CD14-positive monocyte (primary cell): ENCODE measurements around the gene PLCE1. TPM values are rescaled to one million over a fixed set of nuclear protein-coding genes. Genes with fewer than 3 reads are reported as not detected.

Source experiments
- DNase-seq, 3 donors: peaks; one replicate each; pipeline ENCODE4 v3.0.0-alpha.2; 2011 to 2022
- H2AFZ ChIP-seq: 2 replicates; pipeline ENCODE4 v1.6.0; 2012; ENCODE audit warnings: mild to moderate bottlenecking, low read depth, low read length, inconsistent platforms; ENCODE audit not compliant: insufficient read depth, poor library complexity, severe bottlenecking
- H3K27ac ChIP-seq, 2 donors: 1 replicate in 1 of 2; 2 replicates in 1 of 2; pipeline ENCODE4 v1.5.1; 2012 to 2013; ENCODE audit warnings: low read length in 2 of 2, control low read depth in 1 of 2, inconsistent platforms in 1 of 2, low read depth in 1 of 2, mild to moderate bottlenecking in 1 of 2
- H3K27me3 ChIP-seq, 2 donors: one replicate each; pipeline versions ENCODE4 v1.6.0 to v1.6.1; 2011 to 2013; ENCODE audit warnings: low read length in 2 of 2; ENCODE audit not compliant: control insufficient read depth in 2 of 2, insufficient read depth in 2 of 2
- H3K36me3 ChIP-seq, 2 donors: replicated peaks in 1 of 2; 1 replicate in 1 of 2; 2 replicates in 1 of 2; pipeline versions ENCODE4 v1.5.1 to v1.6.1; 2012 to 2013; ENCODE audit warnings: low read length in 2 of 2, control low read depth in 1 of 2, inconsistent platforms in 1 of 2, mild to moderate bottlenecking in 1 of 2; ENCODE audit not compliant: insufficient read depth in 2 of 2, control insufficient read depth in 1 of 2
- H3K4me1 ChIP-seq, 2 donors: 1 replicate in 1 of 2; 2 replicates in 1 of 2; pipeline versions ENCODE4 v1.5.1 to v1.6.1; 2012 to 2013; ENCODE audit warnings: low read length in 2 of 2, control low read depth in 1 of 2, inconsistent platforms in 1 of 2, mild to moderate bottlenecking in 1 of 2, moderate library complexity in 1 of 2; ENCODE audit not compliant: insufficient read depth in 2 of 2, control insufficient read depth in 1 of 2
- H3K4me2 ChIP-seq: replicated peaks from 2 replicates; pipeline ENCODE3; 2012; ENCODE audit warnings: low read length, moderate library complexity, mild to moderate bottlenecking; ENCODE audit not compliant: poor library complexity, severe bottlenecking; ENCODE audit errors: extremely low read depth
- H3K4me3 ChIP-seq, 3 experiments: fragments of 200-600 bp in 1 of 3; sonication (generic) in 1 of 3; replicated peaks in 1 of 3; 1 replicate in 2 of 3; 2 replicates in 1 of 3; pipeline ENCODE4 v1.5.1; 2011 to 2013; ENCODE audit warnings: low read length in 3 of 3, mild to moderate bottlenecking in 3 of 3, control low read depth in 2 of 3, low read depth in 2 of 3, inconsistent platforms in 1 of 3, moderate library complexity in 1 of 3
- H3K79me2 ChIP-seq: 2 replicates; pipeline ENCODE4 v1.6.0; 2012; ENCODE audit warnings: mild to moderate bottlenecking, control low read depth, inconsistent platforms, low read length, moderate library complexity; ENCODE audit not compliant: insufficient read depth
- H3K9ac ChIP-seq: 2 replicates; pipeline ENCODE4 v1.6.0; 2017; ENCODE audit warnings: low read length, mild to moderate bottlenecking; ENCODE audit not compliant: insufficient read depth, poor library complexity, severe bottlenecking
- H3K9me3 ChIP-seq, 2 donors: replicated peaks in 1 of 2; 1 replicate in 1 of 2; 2 replicates in 1 of 2; pipeline versions ENCODE4 v1.5.1 to v1.6.1; 2012 to 2013; ENCODE audit warnings: low read length in 2 of 2, control low read depth in 1 of 2; ENCODE audit not compliant: control insufficient read depth in 1 of 2, insufficient read depth in 1 of 2
- H4K20me1 ChIP-seq: 2 replicates; pipeline ENCODE4 v1.6.0; 2012; ENCODE audit warnings: mild to moderate bottlenecking, low read length, control low read depth, moderate library complexity; ENCODE audit not compliant: insufficient read depth
- H3K27ac Mint-ChIP-seq, 7 donors: one replicate each; pipeline ENCODE4 v1.8.0; 2020; ENCODE audit warnings: mild to moderate bottlenecking in 7 of 7, mixed read lengths in 7 of 7, moderate library complexity in 6 of 7, inconsistent platforms in 2 of 7
- H3K27me3 Mint-ChIP-seq, 3 donors: one replicate each; pipeline ENCODE4 v1.8.0; 2021 to 2022; ENCODE audit warnings: low read depth in 3 of 3, mild to moderate bottlenecking in 3 of 3, mixed read lengths in 3 of 3, moderate library complexity in 3 of 3, inconsistent platforms in 1 of 3
- H3K36me3 Mint-ChIP-seq, 2 donors: one replicate each; pipeline ENCODE4 v1.8.0; 2020; ENCODE audit warnings: mixed read lengths in 2 of 2, inconsistent platforms in 1 of 2, mild to moderate bottlenecking in 1 of 2
- H3K4me1 Mint-ChIP-seq: one replicate; pipeline ENCODE4 v1.8.0; 2020; ENCODE audit warnings: mild to moderate bottlenecking, mixed read lengths
- H3K4me3 Mint-ChIP-seq, 2 donors: one replicate each; pipeline ENCODE4 v1.8.0; 2020; ENCODE audit warnings: mild to moderate bottlenecking in 2 of 2, mixed read lengths in 2 of 2, moderate library complexity in 1 of 2
- H3K9me3 Mint-ChIP-seq, 7 donors: one replicate each; pipeline ENCODE4 v1.8.0; 2020 to 2022; ENCODE audit warnings: mixed read lengths in 7 of 7, mild to moderate bottlenecking in 6 of 7, moderate library complexity in 6 of 7, inconsistent platforms in 2 of 7
- WGBS: methylation state at CpG from one replicate; pipeline ENCODE4 v1.1.5; 2013; ENCODE audit warnings: missing lambda C conversion rate; ENCODE audit not compliant: insufficient coverage; 5-methylcytosine and 5-hydroxymethylcytosine counted together
- intact Hi-C, 2 donors: fragments of 100-400 bp; cut with micrococcal nuclease; formaldehyde crosslinking; loops; one replicate each; pipeline versions ENCODE4 v1.15.0 to v1.15.1; 2023
- polyA plus RNA-seq, 3 donors: library from polyadenylated mRNA; depleted of rRNA in 1 of 3; unstranded in 2 of 3; stranded (reverse) in 1 of 3; fragments of 300-500 nt in 2 of 3; fragments of >200 nt in 1 of 3; fragmentation: Illumina TruSeq in 2 of 3; gene quantifications; 1 replicate in 2 of 3; 2 replicates in 1 of 3; pipeline ENCODE4 v1.2.3, GENCODE V29; 2012 to 2021
- TF ChIP-seq, protein P1 (sequence below): fragments of 200-600 bp; IDR thresholded peaks from one replicate; pipeline ENCODE4 v1.8.0; 2022; ENCODE audit warnings: antibody characterized with exemption, mild to moderate bottlenecking

PLCE1 gene
- polyA plus RNA-seq, 3 donors, result 0.02 TPM; not detected in 1

DNA sequence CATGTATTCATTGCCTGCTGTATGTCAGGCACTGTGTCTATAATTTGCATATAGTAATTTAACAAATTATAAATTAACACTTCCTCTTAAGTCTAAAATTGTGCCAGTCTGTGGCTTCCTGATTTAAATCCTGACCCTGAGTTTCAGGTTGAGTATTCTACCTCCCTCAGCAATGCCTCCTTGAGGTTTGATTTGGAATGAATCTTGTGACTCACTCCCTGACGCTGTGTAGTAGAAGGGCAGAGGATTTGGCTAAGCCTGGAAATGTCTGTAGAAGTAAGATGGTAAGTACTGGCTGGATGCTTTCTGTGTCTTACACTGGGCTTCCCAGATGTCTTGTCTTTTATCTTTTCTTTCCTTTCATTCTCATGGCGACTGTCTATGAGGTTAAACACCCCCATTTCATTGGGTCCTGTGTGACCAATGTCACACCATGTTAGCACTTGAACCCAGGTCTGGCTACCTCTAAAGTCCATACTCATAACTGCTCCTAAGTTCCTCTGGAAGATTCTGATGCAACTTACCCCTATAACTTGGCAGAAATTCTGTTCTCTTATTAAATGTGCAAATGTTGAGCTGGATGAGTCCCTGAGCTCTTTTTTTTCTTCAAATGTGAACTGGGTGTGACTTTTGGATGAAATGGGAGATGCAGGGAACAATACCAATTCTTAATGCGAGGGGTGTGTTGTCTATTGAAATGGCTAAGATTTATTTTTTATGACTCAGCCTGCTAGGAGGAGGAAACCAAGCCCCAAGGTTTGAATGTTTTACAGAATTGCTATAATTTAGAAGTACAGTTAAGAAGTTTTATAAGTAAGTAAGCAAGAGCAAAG lies 48.5 kb downstream of the PLCE1 start:
- TF ChIP-seq, protein P1, sequence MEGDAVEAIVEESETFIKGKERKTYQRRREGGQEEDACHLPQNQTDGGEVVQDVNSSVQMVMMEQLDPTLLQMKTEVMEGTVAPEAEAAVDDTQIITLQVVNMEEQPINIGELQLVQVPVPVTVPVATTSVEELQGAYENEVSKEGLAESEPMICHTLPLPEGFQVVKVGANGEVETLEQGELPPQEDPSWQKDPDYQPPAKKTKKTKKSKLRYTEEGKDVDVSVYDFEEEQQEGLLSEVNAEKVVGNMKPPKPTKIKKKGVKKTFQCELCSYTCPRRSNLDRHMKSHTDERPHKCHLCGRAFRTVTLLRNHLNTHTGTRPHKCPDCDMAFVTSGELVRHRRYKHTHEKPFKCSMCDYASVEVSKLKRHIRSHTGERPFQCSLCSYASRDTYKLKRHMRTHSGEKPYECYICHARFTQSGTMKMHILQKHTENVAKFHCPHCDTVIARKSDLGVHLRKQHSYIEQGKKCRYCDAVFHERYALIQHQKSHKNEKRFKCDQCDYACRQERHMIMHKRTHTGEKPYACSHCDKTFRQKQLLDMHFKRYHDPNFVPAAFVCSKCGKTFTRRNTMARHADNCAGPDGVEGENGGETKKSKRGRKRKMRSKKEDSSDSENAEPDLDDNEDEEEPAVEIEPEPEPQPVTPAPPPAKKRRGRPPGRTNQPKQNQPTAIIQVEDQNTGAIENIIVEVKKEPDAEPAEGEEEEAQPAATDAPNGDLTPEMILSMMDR, result no peak
- no peaks in the 10 kb centered on the region for H3K79me2 ChIP-seq
- Mint-ChIP-seq H3K27ac (no peak overlapping the region), H3K9me3 (peaks cover 0 to 6% (median 3%) of the 10 kb centered on the region in 7 donors), H3K4me1 (no peaks in the 10 kb centered on the region), H3K36me3 (no peaks in the 10 kb centered on the region), H3K27me3 (no peaks in the 10 kb centered on the region), H3K4me3 (no peak overlapping the region)
- DNase-seq, result no peak
- H3K4me3 ChIP-seq, result no peak overlapping the region
- no peak overlapping the region for H2AFZ ChIP-seq
- WGBS, result 53% methylated on average over 2 of the region's 3 CpGs
- no peaks in the 10 kb centered on the region for H3K27me3 ChIP-seq
- no peak overlapping the region for H3K27ac ChIP-seq
- no peak overlapping the region for H3K9ac ChIP-seq
- no peaks in the 10 kb centered on the region for H4K20me1 ChIP-seq
- no peaks in the 10 kb centered on the region for H3K9me3 ChIP-seq
- no peaks in the 10 kb centered on the region for H3K36me3 ChIP-seq
- H3K4me2 ChIP-seq, result no peak overlapping the region
- no peaks in the 10 kb centered on the region for H3K4me1 ChIP-seq
- intact Hi-C loops, result no loop called here

DNA sequence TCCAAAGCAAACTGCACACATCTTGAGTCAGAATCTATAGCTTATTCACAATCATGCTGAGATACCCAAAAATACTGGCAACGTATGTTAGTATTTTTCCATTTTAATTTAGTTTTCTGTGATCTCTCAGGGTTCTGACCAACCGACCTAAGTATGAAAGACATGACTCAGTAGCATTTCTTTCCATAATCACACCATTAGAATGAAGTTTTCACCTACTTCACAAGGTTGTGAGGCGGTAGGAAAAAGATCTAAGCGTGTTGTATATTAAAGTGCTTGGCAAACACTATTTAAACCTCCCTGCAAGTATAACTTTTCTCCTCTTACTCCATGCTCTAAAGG lies 49.1 kb downstream of the PLCE1 start:
- H3K36me3 Mint-ChIP-seq, result no peaks in the 10 kb centered on the region
- H3K27me3 Mint-ChIP-seq, result no peaks in the 10 kb centered on the region
- Histone ChIP-seq H3K9ac (no peak overlapping the region), H3K27me3 (no peaks in the 10 kb centered on the region), H2AFZ (no peak overlapping the region), H3K4me2 (no peak overlapping the region), H3K27ac (no peak overlapping the region), H4K20me1 (no peaks in the 10 kb centered on the region), H3K79me2 (no peaks in the 10 kb centered on the region), H3K36me3 (no peaks in the 10 kb centered on the region), H3K4me1 (no peaks in the 10 kb centered on the region), H3K9me3 (no peaks in the 10 kb centered on the region), H3K4me3 (no peak overlapping the region)
- H3K4me3 Mint-ChIP-seq, result no peak overlapping the region
- H3K4me1 Mint-ChIP-seq, result no peaks in the 10 kb centered on the region
- no peak overlapping the region for H3K27ac Mint-ChIP-seq
- no peak for DNase-seq
- TF ChIP-seq, protein P1, result no peak
- intact Hi-C loops, result no loop called here
- H3K9me3 Mint-ChIP-seq, result peaks cover 0 to 6% (median 3%) of the 10 kb centered on the region in 7 donors
- no CpG with 5 or more reads among the region's 4 CpGs for WGBS

Other genes starting within 250 kb of the PLCE1 start
- gene LGI1, start 236.0 kb upstream of the PLCE1 start, polyA plus RNA-seq, result under 1 TPM in 1 of 3 donors, not detected in 2; 0.03 TPM
- under 1 TPM; 0.52 to 0.94 (median 0.67) TPM for gene SLC35G1, start 100.0 kb upstream of the PLCE1 start, polyA plus RNA-seq